CD4-positive, alpha-beta T cell treated with Interleukin-12 subunit alpha and Interleukin-12 subunit beta, for 1 hour (primary cell): ENCODE results near the gene CHST13.
"Not testable (repeated sequence)": the region's sequence is repeated elsewhere in the genome, so short reads cannot be mapped to it uniquely, and the experiment has no call there.

ENCODE experiments used
- DNase-seq: peaks from one replicate; pipeline ENCODE4 v3.0.0-alpha.2; 2020

CHST13 gene

DNA sequence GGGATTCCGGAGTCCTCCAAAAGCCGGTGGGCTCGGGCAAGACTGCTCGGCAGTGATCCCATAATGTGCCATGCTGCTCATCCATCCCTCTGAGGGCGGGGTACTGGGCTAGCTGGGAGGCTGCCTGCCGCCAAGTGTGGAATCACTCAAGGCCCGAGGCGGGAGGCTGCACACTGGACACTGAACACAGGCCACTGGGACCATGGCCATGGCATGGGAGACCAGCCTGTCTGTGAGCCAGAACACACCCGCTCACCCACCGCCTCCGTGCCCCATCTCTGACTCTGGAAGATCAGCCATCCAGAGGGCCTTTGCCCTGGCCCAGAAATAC, 33.4 kb downstream of the CHST13 start:
- DNase-seq: no peak

DNA sequence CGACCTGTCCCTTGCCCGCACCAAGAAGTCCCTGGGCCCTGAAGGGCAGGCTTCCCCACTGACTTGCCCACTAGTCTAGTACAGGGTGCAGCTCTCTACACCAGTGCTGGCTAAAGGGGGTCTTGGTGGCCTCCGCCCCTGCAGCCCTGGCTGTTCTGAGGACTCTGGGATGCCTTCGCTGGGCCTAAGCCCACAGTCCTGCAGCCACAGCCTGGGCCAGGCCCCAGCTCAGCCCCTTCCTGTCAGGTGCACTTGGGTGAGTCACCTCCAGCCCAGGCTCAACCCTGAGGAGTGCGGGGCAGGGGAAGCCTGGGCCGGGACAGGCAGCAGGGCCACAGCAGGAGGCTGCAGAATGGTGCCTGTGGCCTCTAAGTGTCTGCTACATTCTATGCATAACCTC, 33.8 kb downstream of the CHST13 start:
- DNase-seq: no peak

DNA sequence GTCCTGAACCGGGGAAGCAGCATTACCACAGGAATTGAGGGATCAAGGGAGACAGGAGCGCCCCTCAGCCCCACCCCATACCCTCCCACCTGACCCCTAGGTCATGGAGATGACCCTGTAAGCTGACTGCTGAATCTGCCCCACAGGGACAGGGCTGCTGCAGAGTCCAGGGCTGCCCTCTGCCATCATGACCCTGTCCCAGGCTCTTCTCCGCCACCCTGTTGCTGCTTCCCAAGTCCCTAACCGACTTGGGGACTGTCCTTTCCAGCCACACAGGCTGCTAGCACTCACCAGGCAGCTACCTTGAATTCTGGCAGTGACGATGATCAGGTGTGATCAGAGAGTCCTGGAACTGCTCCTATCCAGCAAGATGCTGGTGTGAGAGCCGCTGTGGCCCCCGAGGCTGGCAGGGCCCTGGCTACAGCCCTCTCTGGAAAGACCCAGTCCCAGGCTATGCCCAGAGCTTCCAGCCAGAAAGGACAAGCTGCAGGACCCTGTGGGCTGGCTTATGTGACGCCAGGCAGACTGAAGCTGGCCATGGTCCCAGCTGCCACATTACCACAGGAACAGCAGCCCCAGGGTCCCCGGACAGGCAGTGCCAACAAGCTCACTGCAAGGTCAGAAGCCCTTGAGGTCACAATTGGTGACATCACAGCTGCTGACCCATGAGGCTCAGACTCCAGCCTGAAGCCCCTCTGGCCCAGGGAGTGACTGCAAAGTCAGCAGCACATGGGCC, 34.5 kb downstream of the CHST13 start, which contains the start of gene C3orf22:
Gene C3orf22, minus strand, starts transcription at position 597 of the 736 bp plus-strand sequence. CDS start 5,542 bp downstream, outside the sequence.
- no peak for DNase-seq

DNA sequence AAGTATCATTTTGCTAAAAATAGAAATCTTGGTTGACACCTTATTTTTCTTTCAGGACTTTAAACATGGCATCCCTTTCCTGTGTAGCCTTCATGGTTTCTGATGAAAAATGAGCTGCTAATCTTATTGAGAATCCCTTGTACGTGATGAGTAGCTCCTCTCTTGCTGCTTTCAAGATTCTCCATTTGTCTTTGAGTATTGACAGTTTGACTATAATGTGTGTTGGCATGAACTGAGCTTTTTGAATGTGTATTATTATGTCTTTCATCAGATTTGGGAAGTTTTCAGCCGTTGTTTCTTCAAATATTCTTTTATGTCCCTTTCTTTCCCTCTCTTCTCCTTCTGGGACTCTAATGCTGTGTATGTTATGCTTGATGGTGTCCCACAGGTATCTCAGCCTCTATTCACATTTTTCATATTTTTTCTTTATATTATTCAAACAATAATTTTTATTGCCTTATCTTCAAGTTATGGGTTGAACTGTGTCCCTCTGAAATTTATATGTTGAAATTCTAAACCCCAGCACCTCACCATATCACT, 38.9 kb downstream of the CHST13 start:
- DNase-seq: no peak

DNA sequence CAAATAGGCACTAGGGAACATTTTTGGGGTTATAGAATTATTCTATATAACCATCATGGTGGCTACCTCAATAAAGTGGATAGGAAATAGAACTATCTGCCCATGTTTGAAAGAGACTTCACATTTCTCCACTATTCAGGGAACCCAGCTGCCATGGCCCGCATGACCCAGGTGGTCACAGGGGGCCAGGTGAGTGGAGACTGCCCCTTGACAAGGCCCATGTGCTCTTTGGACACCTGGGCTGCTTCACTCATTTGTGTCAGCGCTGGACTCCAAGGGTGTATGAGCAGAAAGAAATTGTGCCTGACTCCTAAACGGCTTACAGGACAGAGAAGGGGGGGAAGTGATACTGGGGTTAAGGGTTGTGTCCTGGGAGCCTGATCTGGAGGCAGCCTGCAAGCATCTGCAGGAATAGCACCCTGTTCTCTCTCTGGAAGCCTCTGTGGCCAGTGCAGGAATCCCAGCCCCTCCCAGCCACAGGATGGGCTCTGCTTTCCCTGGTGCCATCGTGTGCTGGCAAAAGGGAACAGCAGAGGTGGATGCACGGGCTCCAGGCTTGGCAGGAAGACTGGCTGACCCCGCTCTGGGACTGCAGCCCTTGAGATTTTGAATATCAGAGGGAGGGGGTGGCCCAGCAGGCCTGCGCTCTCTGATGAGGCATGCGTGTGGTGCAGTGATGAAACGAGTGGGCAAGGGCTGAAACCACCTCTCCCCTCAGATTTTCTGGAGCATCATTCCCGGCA, 43.9 kb downstream of the CHST13 start:
- DNase-seq: no peak

DNA sequence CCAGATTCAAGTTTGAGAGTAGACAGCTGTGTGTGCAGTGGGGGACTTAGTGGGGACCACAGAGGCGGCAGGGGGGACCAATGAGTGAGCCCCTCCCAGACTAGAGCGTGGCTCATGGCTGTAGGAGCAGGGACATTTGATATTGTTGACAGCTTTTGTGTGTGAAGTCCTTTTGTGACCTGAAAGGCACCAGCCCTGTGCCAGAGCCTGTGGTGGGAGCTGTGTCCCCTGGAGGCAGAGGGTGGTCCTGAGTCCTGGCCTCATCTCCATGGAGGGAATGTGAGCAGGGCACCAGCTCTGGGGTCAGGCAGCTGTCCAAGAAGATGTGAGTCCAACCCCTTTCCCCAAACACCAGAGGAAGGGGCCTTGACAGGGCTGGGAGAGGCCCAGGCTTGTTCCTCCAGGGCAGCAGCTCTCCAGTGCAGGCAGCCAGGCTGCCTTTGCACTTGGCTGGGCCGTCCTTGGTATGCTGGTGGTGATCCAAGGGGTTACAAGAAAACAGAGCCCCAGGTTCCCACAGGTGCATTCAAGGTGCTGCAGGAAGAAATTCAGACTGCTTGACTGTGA, 44.9 kb downstream of the CHST13 start:
- no peak for DNase-seq

DNA sequence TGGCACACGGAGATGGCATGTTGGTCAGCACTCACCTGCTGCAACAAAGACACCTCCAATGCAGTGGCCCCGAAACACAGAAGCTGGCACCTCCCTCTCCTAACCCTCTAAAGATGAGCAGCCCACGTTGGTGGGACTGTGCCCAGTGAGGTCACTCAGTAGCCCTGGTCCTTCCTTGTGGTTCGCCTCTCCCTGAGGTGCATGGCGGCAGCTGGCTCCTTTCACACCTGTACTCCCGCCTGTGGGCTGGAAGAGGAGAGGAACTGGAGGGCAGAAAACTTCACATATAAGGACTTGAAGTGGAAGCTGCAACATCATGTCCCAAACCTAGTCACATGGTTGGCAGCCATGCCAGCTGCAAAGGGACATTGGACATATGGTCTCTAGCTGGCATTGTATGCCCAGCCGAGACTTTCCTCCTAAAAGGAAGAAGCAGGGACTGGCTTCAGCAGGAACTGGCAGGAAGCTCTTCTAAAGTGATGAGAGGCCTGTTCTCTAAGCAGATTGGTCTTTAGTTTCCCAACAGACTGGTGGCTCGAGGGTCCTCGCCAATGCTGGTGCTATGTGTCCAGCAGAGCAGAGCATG, 45.5 kb downstream of the CHST13 start:
- DNase-seq: no peak

DNA sequence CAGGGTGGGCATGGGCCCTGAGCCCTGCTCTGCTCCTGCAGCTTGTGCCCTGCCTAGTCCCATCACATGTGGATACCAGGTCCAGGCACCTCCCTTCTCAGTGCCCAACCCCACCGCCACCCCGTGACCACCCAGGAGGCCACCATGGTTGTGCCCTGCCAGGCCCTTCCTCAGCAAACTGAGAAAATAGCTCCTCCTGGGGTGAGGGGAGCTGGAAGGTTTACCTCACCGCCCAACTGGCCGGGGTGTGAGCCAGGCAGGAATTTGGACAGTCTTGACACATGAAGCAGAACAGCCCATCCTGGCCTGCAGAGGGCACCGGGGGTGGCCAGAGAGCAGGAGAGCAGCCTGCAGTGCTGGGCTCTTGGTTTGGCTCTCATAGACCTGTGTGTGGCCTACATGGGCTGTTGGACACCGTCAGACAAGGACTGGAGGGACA, 46.2 kb downstream of the CHST13 start:
- DNase-seq: no peak

DNA sequence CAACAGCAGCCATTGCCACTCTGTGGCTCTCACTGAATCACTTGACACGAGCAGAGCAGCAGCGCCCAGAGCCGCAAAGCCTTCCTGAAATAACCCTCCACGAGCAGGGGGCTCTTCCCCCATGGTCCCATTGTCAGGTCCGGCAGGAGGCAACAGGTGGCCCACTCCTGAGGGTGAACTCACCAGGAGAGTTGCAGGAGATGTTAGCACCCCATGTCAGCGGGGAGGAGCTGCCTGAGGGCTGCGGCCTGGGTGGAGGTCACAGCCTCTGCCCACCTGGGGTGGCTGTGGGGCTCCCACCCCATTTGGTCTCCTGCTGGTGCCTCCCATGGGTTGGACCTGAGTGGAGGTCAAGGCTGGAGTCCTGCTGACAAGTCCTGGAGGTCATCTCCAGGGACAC, 47.1 kb downstream of the CHST13 start:
- no peak for DNase-seq

DNA sequence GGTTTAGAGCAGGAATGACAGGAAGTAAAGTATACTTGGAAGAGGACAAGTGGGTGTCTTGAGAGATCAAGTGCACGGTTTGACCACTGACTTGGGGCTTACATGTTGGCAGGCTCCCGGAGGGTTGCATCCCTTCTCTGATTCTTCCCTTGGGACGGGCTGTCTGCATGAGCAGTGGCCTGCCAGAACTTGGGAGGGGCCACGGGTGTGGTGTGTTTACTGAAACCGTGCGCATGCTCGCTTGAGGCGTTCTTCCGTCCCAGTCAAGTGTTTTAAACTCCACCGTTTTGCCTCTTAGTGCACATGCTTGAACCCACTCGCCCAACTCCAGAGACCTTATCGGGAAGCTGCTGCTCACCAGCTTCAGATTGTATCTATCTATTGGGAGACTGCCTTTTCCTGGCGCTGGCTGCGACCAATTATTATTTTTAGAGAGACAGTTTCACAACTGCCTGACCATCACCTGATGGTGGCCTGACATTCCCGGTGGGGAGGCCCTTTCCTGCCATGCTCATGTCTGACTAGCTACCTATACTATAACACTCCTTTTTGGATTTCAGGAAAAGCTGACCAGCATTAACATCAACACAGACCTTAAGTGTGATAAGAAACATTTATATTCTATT, 49.6 kb downstream of the CHST13 start:
- DNase-seq: no peak

DNA sequence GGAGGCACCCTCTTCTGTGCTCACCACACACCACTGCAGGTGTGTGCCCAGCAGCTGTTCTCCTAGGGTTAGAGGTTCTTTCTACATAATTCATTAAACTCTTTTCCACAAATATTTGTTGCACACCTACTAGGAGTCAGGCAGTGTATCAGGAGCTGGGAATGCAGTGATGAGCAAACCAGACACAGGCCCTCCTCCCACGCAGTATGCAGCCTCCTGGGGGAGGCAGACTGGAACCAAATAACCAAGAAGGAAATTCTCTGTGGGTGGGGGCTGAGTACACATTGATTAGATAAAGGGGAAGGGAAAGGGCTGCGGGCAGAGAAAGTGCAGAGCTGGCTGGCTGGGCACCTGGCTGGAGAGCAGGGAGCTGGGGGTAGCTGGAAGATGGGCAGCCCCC, 53.3 kb downstream of the CHST13 start:
- no peak for DNase-seq

DNA sequence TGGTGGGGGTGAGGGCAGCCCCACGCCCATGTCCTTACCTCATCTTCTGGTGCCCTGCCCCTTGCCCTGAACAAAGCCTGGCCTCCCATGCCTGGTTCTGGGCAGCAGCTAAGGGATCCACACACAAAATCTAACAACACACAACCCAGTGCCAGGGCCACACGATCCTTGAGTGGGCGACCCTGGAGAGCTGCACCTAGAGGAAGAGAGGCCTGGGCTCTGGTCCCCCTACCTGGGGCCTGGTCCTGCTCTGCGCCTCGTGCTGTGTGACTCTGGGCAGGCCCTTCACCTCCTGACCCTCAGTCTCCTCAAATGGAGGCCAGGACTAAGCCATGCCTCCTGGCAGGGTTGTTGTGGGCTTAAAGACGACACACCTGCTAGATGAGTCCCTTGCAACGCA, 54.7 kb downstream of the CHST13 start:
- DNase-seq: no peak

DNA sequence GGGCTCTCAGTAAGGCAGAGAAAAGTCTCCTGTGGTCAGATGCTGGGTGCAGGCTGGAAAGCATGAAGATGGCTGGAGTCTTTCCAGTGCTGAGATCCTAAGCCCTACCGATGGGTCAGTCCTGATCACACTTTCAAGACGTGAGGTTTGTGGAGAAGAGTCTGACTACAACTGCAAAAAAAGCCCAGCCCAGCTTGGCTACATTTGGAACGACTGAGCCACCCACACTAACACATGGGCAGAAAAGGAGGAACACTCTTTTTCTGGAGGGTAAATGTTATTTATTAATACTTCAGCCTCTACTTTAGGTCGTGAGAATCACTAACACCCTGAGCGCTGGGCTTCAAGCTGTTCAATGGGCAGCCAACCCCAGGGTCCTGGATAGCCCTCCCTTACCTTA, 56.8 kb downstream of the CHST13 start:
- no peak for DNase-seq

DNA sequence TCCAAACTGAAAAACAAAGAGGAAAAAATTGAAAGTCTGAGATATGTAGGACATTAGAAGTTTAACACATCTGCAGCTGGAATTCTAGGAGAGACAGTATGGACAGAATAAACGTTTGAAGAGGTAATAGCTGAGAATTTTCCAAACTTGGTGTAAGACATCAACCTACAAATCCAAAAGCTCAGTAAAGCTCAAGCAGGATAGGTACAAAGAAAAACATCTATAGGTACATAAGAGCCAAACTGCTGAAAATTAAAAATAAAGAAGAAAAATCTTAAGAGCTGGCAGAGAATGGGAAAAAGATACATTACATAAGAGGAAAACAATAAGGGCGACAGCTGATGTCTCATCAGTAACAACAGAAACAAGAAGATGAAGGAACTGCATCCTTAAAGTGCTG, 57.6 kb downstream of the CHST13 start:
- DNase-seq: no peak

DNA sequence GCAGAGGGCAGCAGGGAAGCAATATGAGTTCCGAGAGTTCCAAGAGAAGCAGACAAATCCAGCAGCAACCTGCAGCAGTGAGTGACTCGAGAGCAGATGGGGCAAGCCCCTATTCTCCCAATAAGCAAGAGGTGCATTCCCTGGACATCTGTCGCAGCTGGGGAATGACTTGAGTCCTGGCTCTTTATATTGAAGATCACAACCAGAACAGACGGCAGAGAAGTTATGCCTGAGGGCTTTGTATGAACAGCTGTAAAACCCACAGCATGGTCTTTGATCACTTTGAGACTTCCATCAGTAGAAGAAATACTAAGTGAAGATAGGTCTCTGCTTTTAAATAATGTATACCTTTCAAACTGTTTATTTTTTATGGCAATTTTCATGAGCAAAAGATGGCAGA, 58.4 kb downstream of the CHST13 start:
- DNase-seq: no peak

DNA sequence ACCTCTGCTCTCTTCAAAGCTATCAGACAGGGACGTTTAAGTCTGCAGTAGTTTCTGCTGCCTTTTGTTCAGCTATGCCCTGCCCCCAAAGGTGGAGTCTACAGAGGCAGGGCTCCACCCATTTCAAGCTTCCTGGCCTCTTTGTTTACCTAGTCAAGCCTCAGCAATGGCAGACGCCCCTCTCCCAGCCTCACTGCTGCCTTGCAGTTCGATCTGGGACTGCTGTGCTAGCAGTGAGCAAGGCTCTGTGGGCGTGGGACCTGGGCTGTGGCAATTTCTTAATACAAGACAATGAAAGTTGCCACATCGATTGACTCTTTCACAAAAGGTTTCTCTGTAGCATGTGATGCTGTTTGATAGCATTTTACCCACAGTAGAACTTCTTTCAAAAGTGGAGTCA, 67.6 kb downstream of the CHST13 start:
- DNase-seq: not testable (repeated sequence)
